Measurements from ENCODE around the gene KIF1A.

KIF1A gene

GRCh38 chr2:240731178-240731545 is 88.9 kb downstream of the KIF1A start:
- DNase-seq, result no peak

GRCh38 chr2:240730501-240731177 is 89.4 kb downstream of the KIF1A start:
- no peak for DNase-seq

DNA sequence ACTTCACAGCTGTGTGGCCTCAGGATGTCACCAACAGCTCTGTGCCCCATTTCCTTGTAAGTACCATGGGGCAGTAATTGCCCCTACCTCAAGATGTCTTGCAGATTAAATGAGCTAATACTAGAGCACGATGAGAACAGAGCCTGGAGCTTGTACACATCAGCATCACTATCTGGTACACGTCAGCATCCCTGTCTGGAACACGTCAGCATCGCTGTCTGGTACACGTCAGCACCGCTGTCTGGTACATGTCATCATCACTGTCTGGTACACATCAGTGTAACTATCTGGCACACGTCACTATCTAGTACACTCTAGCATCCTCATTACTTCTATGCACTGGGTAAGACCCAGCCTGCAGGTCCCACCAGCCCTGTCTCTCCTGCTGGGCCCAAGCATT is 91.2 kb downstream of the KIF1A start:
- no peak for DNase-seq

- no peak for DNase-seq
Observed at GRCh38 chr2:240728361-240728760, 91.7 kb downstream of the KIF1A start.

GRCh38 chr2:240727913-240728312 is 92.1 kb downstream of the KIF1A start:
- DNase-seq, result no peak

GRCh38 chr2:240727439-240727838 is 92.6 kb downstream of the KIF1A start:
- DNase-seq, result no peak

DNA sequence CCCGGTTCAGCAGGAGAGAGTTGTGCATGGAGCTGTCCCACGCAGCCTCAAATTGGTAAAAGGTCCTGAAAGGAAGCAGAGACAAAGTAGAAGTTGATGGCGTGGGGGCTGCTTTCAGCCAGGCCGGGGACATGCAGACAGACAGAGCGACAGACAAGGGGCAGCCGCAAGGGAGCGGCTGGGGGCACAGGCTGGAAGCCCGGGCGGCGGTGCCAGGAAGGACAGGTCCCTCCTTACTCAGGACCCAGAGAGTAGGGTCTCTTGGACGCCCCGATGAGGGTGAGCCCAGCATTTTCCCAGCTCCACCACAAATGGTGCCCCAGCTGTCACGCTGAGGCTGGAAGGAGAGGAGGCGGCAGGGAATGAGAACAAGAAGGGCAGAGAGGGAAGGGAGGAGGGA is 93.1 kb downstream of the KIF1A start:
- no peak for DNase-seq

DNA sequence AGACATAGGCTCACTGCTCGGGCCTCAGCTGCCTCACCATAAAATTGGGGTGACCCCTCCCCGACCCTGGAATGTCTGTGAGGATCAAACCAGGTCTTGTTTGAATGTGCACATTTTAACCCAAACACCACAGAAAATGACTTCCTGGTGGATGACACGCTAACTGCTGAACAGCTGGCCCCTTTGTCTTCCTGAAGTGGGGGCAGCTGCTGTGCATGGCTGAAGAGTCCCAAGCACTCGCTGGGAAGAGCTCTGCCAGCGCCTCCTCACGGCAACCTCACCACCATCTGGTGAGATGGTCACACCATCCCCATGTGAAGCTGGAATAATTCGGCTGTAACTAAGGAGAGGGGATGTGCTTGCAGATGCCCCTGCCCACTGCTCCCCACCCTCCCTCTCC is 94.3 kb downstream of the KIF1A start:
- DNase-seq, result no peak

- DNase-seq, result no peak
Observed at GRCh38 chr2:240725266-240725665, 94.8 kb downstream of the KIF1A start.

GRCh38 chr2:240724431-240724830 is 95.6 kb downstream of the KIF1A start:
- DNase-seq, result no peak

GRCh38 chr2:240723851-240724250 is 96.2 kb downstream of the KIF1A start:
- DNase-seq, result no peak

DNA sequence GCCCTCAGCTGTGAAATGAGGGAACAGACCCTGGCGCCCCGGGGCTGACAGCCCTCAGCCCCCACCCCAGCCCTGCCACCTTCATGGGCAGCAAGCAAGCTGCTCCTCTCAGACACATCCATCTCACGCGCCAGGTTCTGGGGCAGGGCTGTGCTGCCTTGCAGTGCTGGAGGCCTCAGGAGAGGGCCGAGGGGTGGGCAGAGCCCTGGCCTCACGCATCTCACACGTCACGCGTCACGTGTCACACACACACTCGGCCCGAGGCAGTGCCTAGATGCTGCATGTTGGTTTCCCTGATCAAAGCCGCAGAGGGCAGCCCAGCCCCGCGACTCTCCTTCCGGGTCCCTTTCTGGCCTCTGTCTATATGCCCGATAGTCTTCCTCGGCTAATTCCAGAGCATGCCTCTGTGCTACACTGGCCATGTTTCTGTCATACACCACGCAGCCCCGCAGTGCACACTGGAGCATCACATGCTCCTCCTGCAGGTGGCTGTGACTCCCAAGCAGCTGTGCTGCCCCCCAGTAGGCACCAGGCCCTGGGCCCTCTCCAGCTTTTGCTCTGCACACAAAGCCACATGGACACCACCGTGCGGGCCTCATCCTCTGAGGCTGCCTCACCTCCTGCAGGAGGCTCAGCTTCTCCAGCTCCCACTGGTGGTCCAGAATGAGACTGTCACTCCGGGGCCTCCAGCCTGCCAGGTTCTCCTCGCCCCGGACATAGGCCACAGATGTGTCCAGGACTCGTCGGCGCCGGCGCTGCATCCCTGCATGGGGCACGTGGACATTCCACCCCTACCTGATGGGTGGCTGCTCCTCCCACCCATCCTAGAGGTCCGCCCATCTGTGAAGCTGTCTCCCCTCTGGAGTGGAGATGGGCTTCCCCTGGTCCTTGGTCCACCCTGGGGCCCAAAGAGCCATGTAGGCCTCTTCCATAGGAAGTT is 97.0 kb downstream of the KIF1A start:
- no peak for DNase-seq

- no peak for DNase-seq
Observed at GRCh38 chr2:240722376-240722775, 97.6 kb downstream of the KIF1A start.

- DNase-seq, result no peak
Observed at GRCh38 chr2:240721596-240722180, 98.3 kb downstream of the KIF1A start.

DNA sequence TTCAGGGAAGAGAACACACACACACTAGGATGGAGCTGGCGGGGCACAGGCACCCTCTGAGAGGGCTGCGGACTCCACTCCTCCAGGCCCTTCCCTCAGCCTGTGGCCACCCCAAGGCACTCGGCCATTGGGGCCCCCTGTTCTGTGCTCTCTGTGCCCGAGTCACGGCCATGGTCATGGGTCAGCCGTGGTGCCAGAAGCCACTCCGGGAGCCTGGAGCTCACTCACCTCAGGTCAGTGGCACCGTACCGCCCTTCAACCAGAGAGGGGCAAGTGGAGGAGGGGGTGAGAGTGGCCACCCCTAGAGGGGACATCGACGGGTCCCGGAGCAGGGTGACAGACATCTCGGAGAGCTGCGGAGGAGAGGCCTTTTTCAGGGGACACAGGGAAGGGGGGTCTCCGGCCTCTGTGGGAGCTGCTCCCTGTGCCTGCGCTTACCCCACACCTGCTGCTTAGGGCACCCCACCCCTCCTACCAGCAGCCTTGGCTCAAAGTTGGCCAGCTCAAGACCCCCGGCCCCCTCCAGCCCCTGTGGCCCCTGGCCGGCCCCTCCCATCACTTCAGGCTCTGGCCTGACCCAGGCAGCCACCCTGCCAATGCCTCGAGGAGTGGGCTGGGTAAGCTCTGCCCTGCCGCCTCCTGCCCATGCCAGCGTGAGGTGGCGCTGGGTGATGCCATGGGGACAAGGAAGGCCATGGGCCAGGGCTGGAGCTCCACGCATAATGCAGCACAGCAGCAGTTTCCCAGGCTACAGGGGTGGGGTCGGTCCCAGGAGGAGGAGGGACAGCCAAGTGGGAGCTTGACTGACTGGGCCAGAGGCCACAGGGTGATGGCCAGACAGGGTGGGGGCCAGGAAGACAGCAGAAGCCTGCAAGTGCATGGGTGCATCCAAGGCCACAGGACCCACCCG is 99.1 kb downstream of the KIF1A start:
- DNase-seq, result no peak

DNA sequence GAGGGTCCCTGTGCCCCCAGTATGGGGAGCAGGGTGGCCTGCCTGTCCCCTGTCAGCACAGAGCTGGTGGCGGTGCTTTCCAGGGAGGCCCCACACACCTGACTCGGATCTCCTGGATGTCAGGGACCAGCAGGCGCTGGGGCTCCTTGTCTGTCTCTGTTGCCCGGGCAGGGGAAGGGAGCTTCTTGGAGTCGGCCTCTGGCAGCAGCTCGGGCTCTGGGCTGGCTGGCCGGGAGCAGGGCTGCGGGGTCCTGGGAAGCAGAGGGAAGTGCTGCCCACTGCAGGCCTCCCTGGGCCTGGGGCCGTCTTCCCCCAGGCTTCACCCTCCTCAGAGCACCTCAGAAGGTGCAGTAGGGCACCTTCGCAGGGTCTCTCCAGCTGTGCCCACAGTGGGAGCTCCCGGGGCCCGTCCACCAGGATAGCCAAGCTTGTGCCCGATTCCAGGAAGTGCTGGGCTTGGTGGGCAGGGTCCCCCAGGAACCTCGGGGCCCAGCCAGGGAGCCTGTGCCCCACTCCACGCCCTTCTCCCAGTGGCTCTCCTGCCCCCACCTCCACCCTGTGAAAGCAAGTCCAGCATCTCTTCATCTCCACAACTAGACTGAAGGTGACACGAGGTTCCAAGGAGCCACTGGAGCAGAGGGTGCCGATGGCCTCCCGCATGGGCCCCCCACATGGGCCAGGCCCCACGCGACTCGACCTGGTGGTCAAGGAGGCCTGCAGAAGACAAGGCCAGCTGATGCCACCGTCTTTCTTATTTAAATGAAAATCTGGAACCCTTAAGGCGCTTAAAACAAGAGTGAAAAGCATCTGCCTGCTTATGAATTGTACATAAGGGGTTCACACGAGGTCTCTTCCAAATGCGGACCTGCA is 100.1 kb downstream of the KIF1A start:
- no peak for DNase-seq

- DNase-seq, result no peak
Observed at GRCh38 chr2:240718896-240719490, 101.0 kb downstream of the KIF1A start.

DNA sequence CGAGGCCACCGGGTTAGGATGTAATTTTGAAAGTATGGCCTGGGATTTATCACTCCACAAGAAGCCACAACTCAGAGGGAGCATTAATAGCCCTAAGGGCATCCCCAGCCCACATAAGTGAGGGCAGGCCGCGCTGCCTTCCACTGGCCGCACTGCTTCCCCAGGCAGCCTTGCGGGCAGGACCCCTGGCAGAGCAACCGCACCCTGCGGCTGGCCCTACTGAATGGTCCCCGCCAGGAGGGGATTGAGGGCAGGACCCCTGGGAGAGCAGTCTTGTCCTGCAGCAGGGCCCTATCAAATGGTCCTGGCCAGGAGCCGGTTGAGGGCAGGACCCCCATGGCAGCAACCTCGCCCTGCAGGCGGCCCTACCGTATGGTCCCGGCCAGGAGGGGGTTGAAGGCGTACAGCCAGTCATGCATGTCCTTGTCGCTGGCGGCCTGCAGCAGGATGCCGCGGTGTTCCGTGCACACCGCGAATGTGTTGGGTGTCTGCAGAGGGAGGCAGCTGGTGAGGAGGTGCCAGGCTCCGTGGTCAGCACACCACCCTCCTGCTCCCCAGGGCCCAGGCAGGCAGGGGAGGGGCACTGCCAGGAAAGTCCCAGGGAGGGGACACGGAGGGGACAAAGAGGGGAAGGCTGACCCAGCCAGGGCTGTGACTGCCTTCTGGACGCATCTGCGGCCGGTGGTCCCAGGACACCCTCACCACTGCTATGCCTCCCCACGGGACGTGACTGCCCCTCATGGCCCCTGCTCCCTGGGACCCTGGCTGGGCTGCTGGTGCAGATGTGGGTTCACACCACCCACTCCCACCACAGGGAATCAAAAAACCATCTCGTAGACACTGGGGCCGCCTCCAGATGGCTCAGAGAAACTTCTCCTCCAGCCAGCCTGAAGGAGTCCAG is 102.1 kb downstream of the KIF1A start:
- DNase-seq, result no peak

DNA sequence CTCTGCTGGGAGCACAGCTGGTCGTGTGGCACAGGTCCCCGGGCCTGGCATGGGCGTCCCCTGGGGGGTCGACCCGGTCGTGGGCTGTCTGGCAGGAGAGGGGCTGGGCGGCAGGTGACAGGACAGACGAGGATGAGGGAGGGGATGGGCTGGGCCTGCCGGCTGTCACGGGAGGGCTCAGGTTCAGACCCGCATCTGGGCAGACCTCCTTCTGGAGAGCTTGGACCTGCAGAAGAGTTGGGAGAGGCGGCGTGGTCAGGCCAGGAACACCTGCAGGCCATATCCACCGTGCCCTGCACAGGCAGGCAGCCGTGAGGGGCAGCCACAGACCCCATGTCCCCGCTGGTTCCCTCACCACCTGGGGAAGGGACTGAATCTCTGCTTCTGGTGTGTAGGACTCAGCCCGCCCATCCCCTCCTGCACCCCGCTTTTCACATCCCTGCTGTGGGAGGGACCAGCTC is 102.8 kb downstream of the KIF1A start:
- no peak for DNase-seq

DNA sequence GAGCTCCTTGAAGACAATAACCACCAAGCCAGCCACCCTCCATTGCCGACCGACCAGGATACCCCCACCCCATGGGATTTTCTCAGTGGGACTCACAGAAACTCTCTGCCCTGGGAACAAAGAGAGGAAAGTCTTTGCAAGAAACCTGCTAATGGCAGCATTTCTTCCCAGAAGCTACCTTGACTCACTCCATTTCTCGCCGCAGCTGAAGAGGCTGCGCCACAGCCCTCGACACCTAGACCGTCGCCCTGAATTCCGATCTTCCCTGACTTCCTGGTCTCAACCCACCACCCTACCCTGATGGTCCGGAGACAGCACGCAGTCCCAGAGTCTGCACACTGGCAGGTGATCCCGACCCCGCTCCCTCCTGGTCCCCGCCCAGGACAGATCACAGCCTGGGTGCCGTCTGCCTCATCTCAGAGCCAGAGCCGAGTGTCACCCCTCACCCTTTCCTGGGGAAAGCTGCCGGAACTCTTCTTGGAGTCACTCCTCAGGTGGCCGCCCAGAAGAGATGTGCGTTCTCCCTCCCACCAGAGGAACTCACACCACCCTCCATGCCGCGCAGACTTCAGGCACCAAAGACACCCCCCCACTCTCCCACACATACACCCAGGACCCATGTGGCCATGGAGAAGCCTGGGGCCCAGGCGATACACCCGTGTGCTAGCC is 103.8 kb downstream of the KIF1A start:
- no peak for DNase-seq
